RCC 7860 (cell line): ENCODE data around the gene COL4A3.
"Not testable (repeated sequence)": the region's sequence is repeated elsewhere in the genome, so short reads cannot be mapped to it uniquely, and the experiment has no call there.

Experiments used
- DNase-seq: peaks from one replicate; pipeline ENCODE4 v3.0.0-alpha.2; 2015; ENCODE audit warnings: low spot score
- FAIRE-seq: peaks from 2 replicates; lab custom pipeline; 2012; peaks lifted over from hg19 to GRCh38; lab: Jason Lieb, UNC

COL4A3 gene

GRCh38 chr2:227205701-227206100 is 41.3 kb downstream of the COL4A3 start:
- FAIRE-seq (no peak), DNase-seq (no peak)

DNA sequence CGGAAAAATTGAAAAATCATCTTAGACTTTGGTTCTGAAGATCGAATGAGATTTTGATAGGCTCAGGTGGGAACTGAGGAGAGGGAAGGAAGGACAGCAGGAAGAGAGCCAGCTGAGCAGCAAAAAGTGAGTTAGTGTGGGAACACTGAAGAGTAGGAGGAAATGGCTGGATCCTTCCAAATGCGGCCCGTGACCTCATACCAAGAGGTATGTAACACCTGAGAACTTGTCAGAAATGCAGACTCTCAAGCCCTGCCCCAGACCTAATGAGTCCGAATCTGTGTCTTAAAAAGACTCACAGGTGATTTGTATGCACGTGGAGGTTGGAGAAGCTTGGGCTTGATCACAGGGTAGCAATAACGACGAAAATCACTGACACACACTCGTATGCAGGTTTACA is 42.0 kb downstream of the COL4A3 start:
- no peak for FAIRE-seq
- DNase-seq: no peak

DNA sequence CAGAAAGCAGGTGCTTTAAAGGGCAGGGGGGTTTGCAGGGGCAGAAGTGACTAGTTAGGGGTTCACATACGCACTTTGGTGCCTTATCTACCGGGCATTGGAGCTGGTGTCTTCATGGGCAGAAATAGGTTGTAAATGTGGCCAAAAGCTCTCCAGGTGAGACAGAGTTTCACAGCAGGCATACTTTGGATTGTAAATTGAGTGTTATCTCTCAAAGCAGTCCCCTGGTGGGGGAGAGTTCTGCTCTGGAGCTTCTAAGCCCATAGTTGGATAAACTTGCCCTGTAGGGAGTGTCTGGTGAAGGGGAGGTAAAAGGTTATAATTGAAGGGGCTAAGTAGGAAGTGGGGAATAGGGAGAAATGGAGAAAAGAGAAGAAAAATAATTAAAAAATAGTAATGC is 43.1 kb downstream of the COL4A3 start:
- DNase-seq (no peak), FAIRE-seq (no peak)

GRCh38 chr2:227214622-227215041 is 50.2 kb downstream of the COL4A3 start:
- DNase-seq: no peak

GRCh38 chr2:227219312-227220105 is 55.1 kb downstream of the COL4A3 start:
- no peak for DNase-seq
- FAIRE-seq: no peak

More at GRCh38 chr2:227214622-227215041, 50.2 kb downstream of the COL4A3 start:
- no peak for FAIRE-seq

- FAIRE-seq: no peak
Observed at GRCh38 chr2:227221120-227221519, 56.7 kb downstream of the COL4A3 start.

DNA sequence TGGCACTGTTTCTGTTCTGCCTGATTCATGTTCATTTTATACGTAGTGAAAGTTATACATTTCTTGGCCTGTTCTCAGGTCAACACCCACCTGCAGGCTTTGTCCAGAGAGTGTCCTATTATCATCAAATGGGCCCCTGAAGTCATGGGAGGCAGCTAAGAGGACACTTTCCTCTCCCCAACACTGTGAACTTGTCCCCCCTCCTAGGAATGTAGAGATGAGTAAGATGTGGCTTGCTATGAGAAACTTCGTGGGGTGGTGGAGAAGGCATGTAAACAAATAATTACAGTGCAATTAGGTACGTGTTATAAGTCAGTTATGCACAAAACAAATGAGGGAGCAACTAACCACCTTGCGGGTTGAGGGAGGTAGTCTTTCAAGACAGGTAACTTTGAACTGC is 57.9 kb downstream of the COL4A3 start:
- no peak for FAIRE-seq

More at GRCh38 chr2:227221120-227221519, 56.7 kb downstream of the COL4A3 start:
- DNase-seq: no peak

DNA sequence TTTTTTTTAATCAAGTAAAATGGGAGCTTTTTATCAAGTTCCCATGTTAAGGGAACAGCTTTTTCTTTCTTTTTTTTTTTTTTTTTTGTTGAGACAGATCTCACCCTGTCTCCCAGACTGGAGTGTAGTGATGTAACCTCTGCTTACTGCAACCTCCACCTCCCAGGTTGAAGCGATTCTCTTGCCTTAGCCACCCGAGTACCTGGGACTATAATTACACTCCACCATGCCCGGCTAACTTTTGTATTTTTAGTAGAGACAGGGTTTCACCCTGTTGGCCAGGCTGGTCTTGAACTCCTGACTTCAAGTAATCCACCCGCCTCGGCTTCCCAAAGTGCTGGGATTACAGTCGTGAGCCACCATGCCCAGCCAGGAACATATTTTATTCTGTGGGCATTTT is 61.2 kb downstream of the COL4A3 start:
- DNase-seq, FAIRE-seq: not testable (repeated sequence)

More for the DNA sequence above, 57.9 kb downstream of the COL4A3 start:
- no peak for DNase-seq

- DNase-seq (no peak), FAIRE-seq (no peak)
Observed at GRCh38 chr2:227228061-227228667, 63.7 kb downstream of the COL4A3 start.

- DNase-seq (no peak), FAIRE-seq (no peak)
Observed at GRCh38 chr2:227230151-227230550, 65.7 kb downstream of the COL4A3 start.

- FAIRE-seq: no peak
- no peak for DNase-seq
Observed at GRCh38 chr2:227234429-227234828, 70.0 kb downstream of the COL4A3 start.

GRCh38 chr2:227237786-227238185 is 73.4 kb downstream of the COL4A3 start:
- FAIRE-seq (no peak), DNase-seq (no peak)

GRCh38 chr2:227238238-227239237 is 74.1 kb downstream of the COL4A3 start:
- peak; percentile 62 for FAIRE-seq
- DNase-seq: peak; percentile 12

DNA sequence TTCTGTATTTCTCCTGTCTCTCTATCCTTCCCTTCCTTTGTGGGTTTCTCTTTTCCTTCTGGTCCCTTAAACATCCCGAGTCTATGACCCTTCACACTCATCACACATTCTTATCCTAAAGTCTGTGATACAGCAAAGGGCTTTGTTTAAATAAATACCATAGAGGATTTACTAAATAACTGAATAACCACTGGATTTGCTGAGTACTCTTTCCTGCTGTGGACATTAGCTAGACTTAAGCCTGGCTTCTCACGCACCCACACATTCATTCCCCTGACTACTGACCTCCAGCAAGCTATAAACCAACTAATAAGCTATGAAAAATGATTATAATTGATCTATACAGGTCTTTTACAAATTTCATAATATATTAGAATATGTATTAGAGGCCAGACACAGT is 76.6 kb downstream of the COL4A3 start:
- DNase-seq: no peak
- FAIRE-seq: no peak

DNA sequence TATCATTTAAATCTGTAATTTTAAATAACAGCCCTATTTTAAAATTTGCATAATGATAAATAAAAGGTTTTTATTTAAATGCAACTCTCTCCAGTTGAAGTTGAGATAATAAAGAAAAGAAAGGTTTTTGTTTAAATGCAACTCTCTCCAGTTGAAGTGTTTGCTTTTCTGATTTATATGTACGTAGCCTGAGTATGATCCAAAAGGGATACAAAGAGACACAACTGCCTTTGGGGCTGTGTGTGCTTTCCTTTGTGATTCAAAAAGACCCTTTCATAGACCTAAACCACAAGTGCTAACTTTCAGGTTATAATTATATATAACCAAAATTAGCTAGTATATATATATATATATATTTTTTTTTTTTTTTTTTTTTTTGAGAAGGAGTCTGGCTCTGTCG is 84.5 kb downstream of the COL4A3 start:
- DNase-seq: no peak
- no peak for FAIRE-seq

GRCh38 chr2:227252831-227253230 is 88.4 kb downstream of the COL4A3 start:
- no peak for DNase-seq

DNA sequence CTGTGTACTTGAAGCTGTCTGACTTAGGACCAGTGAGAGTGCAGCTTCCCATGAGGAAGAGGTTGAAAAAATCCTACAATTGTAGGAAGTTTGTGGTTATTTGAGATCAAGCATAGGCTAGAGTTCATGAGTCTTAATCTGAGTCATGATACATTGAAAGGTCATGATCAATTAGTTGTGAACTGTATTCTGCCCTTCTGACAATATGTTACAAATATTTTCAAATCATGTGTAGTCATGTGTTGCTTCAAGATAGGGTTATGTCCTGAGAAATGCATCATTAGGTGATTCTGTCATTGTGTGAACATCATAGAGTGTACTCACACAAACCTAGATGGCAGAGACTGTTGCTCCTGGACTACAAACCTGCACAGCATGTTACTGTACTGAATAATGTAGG is 92.2 kb downstream of the COL4A3 start:
- FAIRE-seq: no peak

More at GRCh38 chr2:227252831-227253230, 88.4 kb downstream of the COL4A3 start:
- FAIRE-seq: no peak

GRCh38 chr2:227257820-227258219 is 93.4 kb downstream of the COL4A3 start:
- no peak for DNase-seq
- FAIRE-seq: no peak

More for the DNA sequence above, 92.2 kb downstream of the COL4A3 start:
- DNase-seq: no peak

DNA sequence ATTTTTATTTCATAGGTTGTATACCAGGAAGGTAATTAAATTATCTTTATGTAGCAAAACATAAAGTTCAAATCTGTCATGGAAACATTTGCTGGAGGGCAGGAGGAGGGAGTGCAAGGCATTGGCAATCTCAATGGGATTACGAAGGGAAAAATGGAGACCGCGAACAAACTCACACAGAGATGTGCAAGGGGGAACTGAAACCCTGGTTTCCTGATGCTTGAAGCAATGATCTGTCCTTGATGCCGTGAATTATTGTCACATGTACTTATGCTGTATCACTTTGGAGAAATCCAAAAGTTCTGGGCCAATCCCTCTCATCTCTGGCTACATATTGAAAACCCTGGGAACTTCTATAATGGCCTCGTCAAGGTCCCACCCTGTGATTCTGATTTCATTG is 95.6 kb downstream of the COL4A3 start:
- no peak for DNase-seq
- FAIRE-seq: no peak

DNA sequence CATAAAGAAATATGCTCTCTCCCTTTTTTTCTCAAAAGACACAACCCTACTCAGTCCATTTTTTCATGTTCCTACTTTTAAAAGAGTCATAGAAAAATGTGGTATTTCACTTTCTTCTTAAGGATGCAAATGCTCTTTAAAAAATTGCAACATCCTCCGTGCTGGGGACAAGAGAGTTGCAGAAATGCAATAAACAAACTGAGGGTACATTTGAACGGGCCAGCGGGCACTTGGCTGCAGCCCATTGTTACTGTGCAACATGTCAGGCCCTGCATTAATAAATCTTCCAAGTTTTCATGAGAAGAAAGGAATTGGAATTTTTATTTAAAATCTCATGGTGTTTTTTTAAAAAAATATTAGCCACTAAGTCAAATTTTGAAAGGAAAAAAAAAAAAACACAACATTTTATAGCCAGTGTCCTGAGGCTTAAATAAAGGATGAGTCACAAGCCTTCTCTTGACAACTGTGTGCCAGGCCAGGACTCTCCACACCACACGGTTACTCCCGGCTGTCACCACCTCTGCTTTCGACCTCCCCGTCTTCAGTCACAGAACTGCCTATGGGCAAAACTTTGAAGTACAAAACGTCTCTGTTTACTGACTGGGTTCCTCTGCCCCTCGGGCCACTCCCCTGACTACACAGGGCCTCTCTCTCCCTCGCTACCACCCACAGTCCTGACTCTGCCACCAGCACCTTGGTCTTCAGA is 103.1 kb downstream of the COL4A3 start:
- DNase-seq (no peak), FAIRE-seq (no peak)
